ENCODE data around the gene BIRC6. TPM values are rescaled to one million over a fixed set of nuclear protein-coding genes. Genes with fewer than 3 reads are reported as not detected.

The BIRC6 gene
- polyA plus RNA-seq, 2 of the 4 experiments (the other 2 are of a cell fraction), result 21.0 to 111 TPM

- WGBS (ENCODE audit: missing lambda C conversion rate), result 94% methylated on average over 3 of the region's 3 CpGs
- CTCF ChIA-PET, result no interaction called here
Measured at GRCh38 chr2:32656069-32656468, 299.2 kb downstream of the BIRC6 start.

GRCh38 chr2:32663864-32664263 lies 307.0 kb downstream of the BIRC6 start:
- Histone ChIP-seq H3K4me3 (no peak overlapping the region), H3K4me1 (no peaks in the 10 kb centered on the region), H3K27ac (no peak overlapping the region), H3K4me2 (no peak overlapping the region), H3K9me3 (no peaks in the 10 kb centered on the region)
- no peak for ATAC-seq
- ChIA-PET CTCF (no interaction called here), POLR2A (no interaction called here)
- 93% methylated on average over 8 of the region's 8 CpGs for WGBS (ENCODE audit: missing lambda C conversion rate)
- FAIRE-seq, result no peak
- DNase-seq (ENCODE audit: low read depth in 1 of 2, low spot score in 1 of 2), result no peak
- TF ChIP-seq HMGXB4 (CRISPR knock-in tag; IDR thresholded peaks at IDR 0.05; ENCODE audit: borderline replicate concordance) (no peak), BCL3 (IDR thresholded peaks at IDR 0.05) (no peak), HDAC2 (IDR thresholded peaks at IDR 0.05) (no peak), POLR2A (IDR thresholded peaks at IDR 0.05; ENCODE audit: low read length) (no peak), MAFK (IDR thresholded peaks at IDR 0.05; ENCODE audit: partially characterized antibody) (no peak), CBX8 (IDR thresholded peaks at IDR 0.05) (no peak), NR3C1 (IDR thresholded peaks at IDR 0.05) (no peak), HOXB5 (CRISPR knock-in tag; IDR thresholded peaks at IDR 0.05) (no peak), RNF2 (IDR thresholded peaks at IDR 0.05; ENCODE audit: borderline replicate concordance, low read depth) (no peak)

More at GRCh38 chr2:32656069-32656468, 299.2 kb downstream of the BIRC6 start:
- ATAC-seq (no peak), DNase-seq (ENCODE audit: low read depth in 1 of 2, low spot score in 1 of 2) (no peak), FAIRE-seq (no peak)
- POLR2A ChIA-PET, result no interaction called here
- Histone ChIP-seq H3K9me3 (no peaks in the 10 kb centered on the region), H3K27ac (no peak overlapping the region), H3K4me2 (no peak overlapping the region), H3K4me1 (no peaks in the 10 kb centered on the region), H3K4me3 (no peak overlapping the region)
- TF ChIP-seq CEBPB (IDR thresholded peaks at IDR 0.05) (no peak), KDM1A (IDR thresholded peaks at IDR 0.05; ENCODE audit: low read depth) (no peak), SMC3 (IDR thresholded peaks at IDR 0.05) (no peak), RARB (CRISPR knock-in tag; IDR thresholded peaks at IDR 0.05) (no peak), EHF (CRISPR knock-in tag; IDR thresholded peaks at IDR 0.05) (no peak), RAD21 (conservative IDR thresholded peaks at IDR 0.05 in 1 of 2, IDR thresholded peaks at IDR 0.05 in 1 of 2) (no peak), FOXS1 (CRISPR knock-in tag; IDR thresholded peaks at IDR 0.05) (no peak), MAX (IDR thresholded peaks at IDR 0.05) (no peak), ZSCAN20 (CRISPR knock-in tag; IDR thresholded peaks at IDR 0.05) (no peak), ZFP36 (IDR thresholded peaks at IDR 0.05; ENCODE audit: borderline replicate concordance, partially characterized antibody) (no peak), REST (IDR thresholded peaks at IDR 0.05) (no peak), USF2 (IDR thresholded peaks at IDR 0.05) (no peak)
